ENCODE results near the gene AKAP3.

The AKAP3 gene

DNA sequence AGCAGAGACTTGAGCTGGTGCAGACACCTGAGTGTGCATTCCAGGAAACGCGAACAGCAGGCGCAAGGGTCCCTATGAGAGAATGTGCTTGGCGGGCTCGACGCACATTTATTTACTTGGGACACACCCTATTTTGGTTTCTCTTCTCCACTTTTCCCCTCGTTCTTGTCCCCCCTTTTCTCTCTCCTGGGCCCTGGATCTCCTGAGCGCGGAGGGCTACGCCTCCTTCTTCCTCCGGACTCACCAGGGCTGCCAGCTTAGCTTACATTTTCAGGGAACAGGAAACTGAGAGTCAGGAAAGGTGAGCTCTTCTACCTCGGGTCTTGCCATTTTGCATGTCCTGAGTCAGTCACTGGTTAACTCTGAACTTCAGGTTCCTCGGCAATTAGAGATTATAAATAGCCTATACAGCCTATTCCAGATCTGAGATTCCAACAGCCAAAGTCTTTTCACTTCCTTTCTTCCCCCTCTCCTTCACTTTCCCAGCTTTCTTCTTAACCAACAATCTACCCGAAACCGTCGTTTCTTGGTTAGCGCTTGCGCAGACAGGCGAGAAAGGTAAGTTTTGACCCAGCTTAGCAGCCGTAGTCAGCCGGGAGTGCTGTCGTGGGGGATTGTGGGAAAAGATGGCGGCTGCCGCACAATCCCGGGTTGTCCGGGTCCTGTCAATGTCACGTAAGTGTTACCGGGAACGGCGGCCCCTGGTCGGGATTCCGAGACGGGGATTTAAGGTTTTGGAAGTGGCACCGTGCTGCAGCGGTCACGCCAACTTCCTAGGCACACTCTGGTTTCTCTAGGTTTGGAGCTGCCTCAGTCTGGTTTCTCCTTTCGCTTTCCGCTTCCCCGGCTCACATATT, at the start of gene AKAP3, which contains the start of gene NDUFA9:
Gene AKAP3 (minus strand): TSS at position 551 of the 857 bp plus-strand sequence. CDS start 10,855 bp downstream, outside the sequence.
Gene NDUFA9 (plus strand): TSS at position 614 of the 857 bp plus-strand sequence. CDS start 13 bp downstream, at position 627.
- peak; percentile 89 for DNase-seq

DNA sequence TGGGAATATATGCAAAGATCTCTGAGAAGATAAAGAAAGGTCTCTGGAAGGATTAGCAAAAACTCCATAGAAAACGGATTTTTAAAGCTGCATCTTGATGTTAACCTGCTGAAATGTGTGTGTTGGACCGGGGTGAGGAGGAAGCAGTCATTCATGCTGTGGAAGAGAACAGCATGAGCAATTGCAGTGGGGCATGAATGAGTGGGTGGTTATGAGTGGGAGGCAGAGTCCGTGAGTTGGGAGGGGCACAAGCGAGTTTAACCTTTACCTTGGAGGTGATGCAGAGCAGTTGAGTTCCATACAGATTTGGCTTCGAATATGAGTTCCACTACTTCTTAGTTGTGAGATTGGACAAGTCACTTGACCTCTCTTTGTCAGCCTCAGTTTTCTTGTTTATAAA, 41.9 kb upstream of the AKAP3 start:
- DNase-seq, result no peak

DNA sequence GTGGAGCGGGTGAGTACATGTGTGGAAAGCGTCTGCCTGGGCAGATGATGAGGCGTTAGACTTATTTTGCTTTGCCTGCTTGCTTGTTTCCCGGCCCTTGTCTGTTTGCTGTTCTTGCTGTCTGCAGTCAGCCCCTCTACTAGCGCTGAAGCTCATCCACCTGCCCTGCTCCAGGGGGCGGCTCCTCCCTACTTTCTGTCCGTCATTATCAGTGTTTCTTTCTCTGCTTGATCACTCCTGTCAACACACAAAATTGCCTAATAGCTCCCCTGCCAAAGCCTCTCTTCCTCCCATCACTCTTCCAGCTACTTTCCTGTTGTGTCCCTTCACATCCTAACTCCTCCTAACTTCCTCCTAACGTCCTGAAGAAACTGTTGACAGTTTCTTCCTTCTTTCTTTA, 36.5 kb upstream of the AKAP3 start:
- DNase-seq, result no peak

DNA sequence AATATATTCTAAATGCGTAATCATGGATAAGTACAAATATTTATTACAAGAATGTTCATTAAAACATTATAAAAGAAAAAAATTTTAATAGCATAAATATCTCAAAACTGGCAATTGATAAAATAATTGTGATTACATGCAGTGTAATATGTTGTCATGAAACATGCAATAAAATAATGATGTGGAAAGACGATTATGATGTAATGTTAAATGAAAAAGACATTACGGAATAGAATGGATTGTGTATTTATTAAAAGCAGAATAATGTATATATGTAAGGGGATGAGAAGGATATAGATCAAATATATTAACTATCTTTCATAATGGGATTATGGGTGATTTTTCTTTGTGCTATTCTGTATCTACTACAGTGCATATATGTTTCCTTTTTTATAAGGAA, 32.9 kb upstream of the AKAP3 start:
- DNase-seq, result no peak

GRCh38 chr12:4679711-4680110, 30.9 kb upstream of the AKAP3 start:
- DNase-seq, result no peak

- no peak for DNase-seq
These were observed 16.4 kb upstream of the AKAP3 start for GRCh38 chr12:4665236-4665635.

- no peak for DNase-seq
These were observed 15.2 kb upstream of the AKAP3 start for GRCh38 chr12:4663971-4664505.

DNA sequence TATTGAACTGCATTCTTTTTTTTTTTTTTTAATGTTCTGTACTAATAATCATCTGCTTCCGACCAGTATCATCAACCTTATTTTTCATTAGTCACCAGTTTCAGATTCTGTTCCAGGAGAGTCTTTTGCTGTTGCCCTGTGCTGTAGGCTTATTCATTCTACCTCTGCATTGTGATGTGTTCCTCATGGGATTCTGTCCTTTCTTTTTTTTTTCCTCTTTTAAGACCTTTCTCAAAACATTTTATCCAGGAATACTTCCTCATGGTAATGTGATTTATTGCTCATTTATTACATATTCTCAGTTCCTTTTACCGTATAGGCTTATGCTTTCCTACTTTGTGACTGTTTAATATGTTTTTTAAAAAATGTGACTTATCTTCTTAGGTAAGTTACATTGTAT, 4.8 kb upstream of the AKAP3 start:
- no peak for DNase-seq

GRCh38 chr12:4653257-4653656, 4.4 kb upstream of the AKAP3 start:
- DNase-seq, result no peak

GRCh38 chr12:4649358-4649661, 459 bp upstream of the AKAP3 start:
- DNase-seq, result no peak

DNA sequence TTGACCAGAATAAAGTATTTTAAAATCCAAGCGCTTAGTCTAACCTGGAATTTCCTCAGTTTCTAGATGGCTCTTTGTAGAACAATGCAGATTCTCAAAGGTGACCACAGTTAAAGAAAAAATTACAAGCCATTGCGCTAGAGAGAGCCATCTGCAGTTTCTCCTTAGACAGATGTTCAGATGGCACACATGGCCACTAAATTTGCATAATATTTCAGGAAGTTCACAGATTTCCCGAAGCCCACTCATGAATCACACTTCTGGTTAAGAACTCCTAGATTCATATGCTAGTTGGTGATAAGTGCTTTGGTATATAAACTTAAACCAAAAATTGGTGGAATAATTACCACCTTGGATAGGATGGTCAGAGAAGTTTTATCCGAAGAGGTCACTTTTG, 749 bp downstream of the AKAP3 start:
- DNase-seq, result no peak

- DNase-seq, result no peak
These were observed 3.8 kb downstream of the AKAP3 start for GRCh38 chr12:4645023-4645422.

DNA sequence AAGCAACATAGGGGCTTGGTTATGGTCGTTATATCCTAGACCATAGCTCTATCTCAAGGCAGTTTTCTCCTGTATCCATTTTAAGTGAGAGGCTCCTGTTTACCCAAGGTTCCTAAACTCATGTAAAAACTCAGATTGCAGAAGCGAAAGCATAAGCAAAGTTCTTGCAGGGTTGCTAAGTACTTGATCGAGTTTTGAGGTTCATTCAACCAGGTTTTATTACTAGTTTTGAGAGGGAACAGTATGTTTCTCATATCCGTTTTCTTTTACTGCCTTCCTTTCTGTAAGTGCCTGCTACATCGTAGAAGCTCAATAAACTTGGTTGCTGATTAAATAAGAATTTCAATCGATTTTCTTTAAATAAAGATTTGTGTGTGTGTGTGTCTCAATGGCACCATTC, 5.1 kb downstream of the AKAP3 start:
- no peak for DNase-seq

DNA sequence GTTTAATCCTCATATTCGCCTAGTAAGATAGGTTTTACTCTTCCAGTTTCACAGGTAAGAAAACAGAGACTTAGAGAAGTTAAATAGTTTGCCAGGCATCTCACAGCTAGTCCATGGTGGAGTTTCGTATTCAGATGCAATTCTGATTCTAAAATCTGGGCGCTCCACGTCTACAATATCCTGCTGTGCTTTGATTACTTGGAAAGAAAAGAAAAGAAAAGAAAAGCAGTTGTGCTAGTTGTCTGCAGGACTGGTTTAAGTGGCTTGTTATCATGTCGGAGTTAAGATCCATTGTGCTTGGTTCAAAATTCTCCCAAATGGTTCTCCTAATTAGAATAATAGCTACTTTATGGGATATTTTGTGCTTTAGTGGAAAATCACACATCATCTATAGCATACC, 18.6 kb downstream of the AKAP3 start:
- DNase-seq, result no peak

DNA sequence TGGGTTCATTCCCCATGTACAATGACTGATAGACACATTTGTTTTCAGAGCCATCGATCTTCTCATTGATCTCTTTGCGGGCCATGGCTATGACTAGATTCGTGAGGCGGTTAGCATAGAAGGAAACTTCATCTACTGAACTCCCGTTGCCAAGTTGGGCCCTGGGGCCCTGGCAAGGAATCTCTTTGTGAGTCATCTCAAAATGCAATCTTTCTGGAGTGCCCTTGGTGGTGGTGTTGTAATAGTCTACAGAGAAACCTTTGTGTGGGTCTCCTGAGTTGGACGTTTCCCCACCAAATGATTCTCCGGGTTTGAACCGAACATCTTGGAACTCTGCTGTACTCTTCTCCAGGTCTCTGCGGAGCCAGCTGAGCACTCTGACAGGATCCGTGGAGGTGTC, 20.4 kb downstream of the AKAP3 start:
- DNase-seq, result no peak

DNA sequence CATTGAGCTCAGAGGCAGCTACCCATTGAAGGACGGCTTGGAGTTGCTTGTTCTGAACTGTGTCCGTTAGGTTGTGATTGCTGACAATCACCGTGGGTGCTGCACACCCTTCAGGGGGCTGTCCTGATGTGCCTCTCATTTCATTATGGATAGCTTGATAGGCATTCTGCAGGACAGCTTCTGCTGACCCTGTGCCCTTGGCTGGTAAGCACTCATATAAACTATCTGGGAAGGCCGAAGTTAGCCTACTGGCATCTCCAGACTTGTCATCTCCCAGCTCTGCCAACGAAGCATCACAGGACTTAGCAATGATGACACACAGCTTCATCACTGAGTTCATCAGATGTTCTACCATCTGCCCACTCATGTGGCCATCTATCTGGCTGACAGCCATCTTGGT, 22.3 kb downstream of the AKAP3 start:
- DNase-seq, result no peak

GRCh38 chr12:4621511-4621910, 27.3 kb downstream of the AKAP3 start:
- no peak for DNase-seq

GRCh38 chr12:4615667-4616066, 33.2 kb downstream of the AKAP3 start:
- no peak for DNase-seq

DNA sequence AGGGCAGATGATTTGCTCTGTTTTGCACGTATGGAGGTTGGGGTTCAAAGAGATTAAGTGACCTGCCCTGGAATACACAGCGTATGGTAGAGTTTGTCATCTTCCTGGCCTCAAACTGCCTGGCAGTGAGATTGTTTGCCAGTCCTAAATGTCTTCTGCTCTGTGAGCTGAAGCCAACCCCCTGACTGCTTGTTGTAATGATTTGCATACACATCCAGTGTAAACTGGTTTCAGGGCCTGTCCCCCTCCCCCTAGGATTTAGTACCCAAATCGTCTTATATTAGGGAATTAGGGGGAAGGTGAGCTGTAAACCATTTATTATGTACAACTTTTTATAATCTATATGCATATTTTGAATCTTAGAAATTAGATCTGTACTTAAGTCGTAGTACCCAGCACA, 38.4 kb downstream of the AKAP3 start:
- no peak for DNase-seq

DNA sequence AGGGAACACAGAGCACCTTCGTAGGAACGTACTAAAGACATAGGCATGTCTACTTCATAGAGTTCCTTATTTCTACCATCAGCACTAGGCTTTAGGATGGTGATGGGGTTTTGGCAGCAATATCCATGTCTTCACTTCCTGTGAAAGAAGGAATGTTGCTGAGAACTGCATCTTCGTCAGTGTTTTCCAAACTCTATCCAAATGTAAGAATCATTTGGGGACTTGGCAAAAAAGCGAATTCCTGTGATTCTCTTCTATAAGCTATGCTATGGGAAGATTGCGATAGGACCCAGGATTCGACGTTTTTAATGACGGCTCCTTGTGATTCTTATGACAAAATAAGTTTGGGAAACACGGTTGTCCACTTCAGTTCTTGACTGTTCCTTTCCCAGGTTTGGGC, 39.8 kb downstream of the AKAP3 start:
- no peak for DNase-seq

DNA sequence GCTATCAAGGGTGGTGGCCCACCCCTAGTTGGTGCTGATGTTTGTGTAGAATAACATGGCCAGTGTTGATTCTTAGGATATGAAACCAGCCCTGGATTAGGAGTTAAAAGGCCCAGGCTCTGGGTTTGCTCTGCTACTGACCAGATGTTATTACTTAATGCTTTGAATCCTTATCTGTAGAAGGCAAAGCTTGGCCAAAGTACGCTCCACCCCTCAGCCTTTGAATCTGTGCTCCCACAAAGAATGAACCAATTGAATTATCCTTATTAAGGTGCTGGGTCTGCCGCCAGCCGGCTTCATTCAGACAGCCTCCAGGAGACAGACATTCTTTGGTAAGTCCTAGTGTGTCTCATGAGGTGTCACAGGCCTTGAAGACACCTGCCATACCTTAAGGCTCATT, 41.8 kb downstream of the AKAP3 start:
- DNase-seq, result no peak

DNA sequence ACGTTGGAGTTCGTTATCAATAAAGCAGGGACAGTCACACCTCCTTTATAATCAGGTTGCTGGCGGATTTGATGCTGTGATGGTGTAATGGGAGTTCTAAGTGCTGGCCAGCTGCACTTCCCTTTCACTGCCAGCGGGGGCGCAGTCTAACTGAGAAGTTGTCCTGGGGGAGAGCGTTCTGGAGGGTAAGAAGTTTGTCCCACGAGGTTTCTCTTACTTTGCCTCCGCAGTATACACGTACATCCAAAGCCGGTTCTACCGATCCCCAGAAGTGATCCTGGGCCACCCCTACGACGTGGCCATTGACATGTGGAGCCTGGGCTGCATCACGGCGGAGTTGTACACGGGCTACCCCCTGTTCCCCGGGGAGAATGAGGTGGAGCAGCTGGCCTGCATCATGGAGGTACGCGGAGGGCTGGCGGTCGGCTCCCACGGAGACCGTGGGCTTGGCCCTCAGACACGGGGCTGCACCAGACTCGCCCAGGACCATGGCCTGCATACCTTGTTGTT, 44.1 kb downstream of the AKAP3 start:
- peak; percentile 92 for DNase-seq

GRCh38 chr12:4603946-4604345, 44.9 kb downstream of the AKAP3 start:
- no peak for DNase-seq

DNA sequence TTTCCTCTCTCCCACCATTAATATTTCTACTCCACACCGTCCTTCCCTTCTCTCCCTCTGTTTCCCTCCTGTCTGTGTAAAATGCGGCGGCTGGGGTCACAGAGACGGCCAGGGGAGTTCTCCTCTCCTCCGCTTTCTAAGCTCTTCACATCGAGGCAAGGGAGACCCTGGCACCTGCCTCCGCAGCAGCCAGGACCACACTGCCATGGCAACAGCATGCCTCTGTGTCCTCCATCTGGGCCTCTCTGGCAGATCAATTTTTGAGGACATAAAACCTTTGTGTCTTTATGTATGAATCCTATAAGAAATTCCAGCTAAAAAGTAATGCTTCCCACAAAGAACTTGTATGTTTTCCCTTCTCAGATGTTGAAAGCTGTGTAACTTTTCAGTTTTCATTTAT, 45.4 kb downstream of the AKAP3 start:
- DNase-seq, result no peak

DNA sequence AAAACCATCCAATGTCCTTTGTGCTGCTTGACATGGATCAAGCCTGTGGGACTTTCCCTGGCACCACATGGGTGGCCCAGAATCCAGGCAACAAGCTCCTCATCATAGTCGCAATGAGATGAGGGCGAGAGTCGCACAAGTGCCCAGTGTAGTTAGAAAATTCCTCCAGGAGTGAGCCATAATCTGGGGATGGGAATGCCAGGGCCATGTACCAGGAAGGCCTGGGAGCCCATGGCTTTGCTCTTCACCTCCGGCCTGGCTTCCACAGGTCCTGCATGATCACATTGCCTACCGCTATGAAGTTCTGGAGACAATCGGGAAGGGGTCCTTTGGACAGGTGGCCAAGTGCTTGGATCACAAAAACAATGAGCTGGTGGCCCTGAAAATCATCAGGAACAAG, 53.0 kb downstream of the AKAP3 start:
- DNase-seq, result no peak

Data from activated CD4-positive, alpha-beta T cell treated with anti-CD3 and anti-CD28 coated beads, Interleukin-10, Interleukin-2, amounts not matched to agents 100 ng/mL and 50 ng/mL, durations not matched to agents 16 hours and 8 hours (primary cell).